HepG2 (cell line): Measurements from ENCODE around the gene GRK4. TPM values are rescaled to one million over a fixed set of nuclear protein-coding genes. Genes with fewer than 3 reads are reported as not detected.
A peak's percentile ranks its signal among the peaks of the same experiment; 100 is the strongest.

Experiments used
- ATAC-seq: fragments of 200-7000 bp; cut with Tn5 transposase; 3 replicates; pipeline ENCODE4 v1.9.1; 2020; ENCODE audit warnings: mild to moderate bottlenecking, moderate library complexity
- BruUV-seq: library from RNA; stranded (reverse); fragments of 400-500 nt; replicated peaks from 2 replicates; lab custom pipeline; 2021; lab: Mats Ljungman, UMichigan
- CTCF ChIA-PET: fragments of 300-600 bp; formaldehyde crosslinking; extraction: SDS; loops from one replicate; lab custom pipeline; 2021; ENCODE audit warnings: low total read pairs, inconsistent platforms, low intra/inter-chr PET ratio; lab: Yijun Ruan, JAX
- POLR2A ChIA-PET: fragments of 350-600 bp; sonication (Branson Sonifier 250); formaldehyde crosslinking; loops from one replicate; lab custom pipeline; 2020; ENCODE audit warnings: antibody characterized with exemption, inconsistent platforms; lab: Yijun Ruan, JAX
- DNase-seq: peaks from one replicate; pipeline ENCODE4 v3.0.0-alpha.2; 2015; ENCODE audit warnings: low spot score
- FAIRE-seq: peaks from 3 replicates; lab custom pipeline; 2011; peaks lifted over from hg19 to GRCh38; lab: Jason Lieb, UNC
- H2AFZ ChIP-seq: one replicate; pipeline ENCODE4 v1.6.1; 2011; ENCODE audit warnings: low read length, inconsistent platforms
- H3K27ac ChIP-seq: fragments of 300-600 bp; 3 replicates; pipeline ENCODE4 v1.8.0; 2011; ENCODE audit warnings: mixed run types, mild to moderate bottlenecking, mixed read lengths, low read length, inconsistent platforms; ENCODE audit not compliant: insufficient read depth; ENCODE audit errors: extremely low read length
- H3K27me3 ChIP-seq, 2 experiments: fragments of 200-600 bp in 1 of 2; 2 replicates in 1 of 2; 3 replicates in 1 of 2; pipeline versions ENCODE4 v1.6.0 to v1.8.0; 2011; ENCODE audit warnings: low read length in 2 of 2, mild to moderate bottlenecking in 2 of 2, moderate library complexity in 2 of 2, inconsistent platforms in 1 of 2; ENCODE audit not compliant: insufficient read depth in 2 of 2, control insufficient read depth in 1 of 2
- H3K36me3 ChIP-seq, 2 experiments: fragments of 200-600 bp in 1 of 2; replicated peaks in 1 of 2; 2 replicates in 1 of 2; 3 replicates in 1 of 2; pipeline versions ENCODE4 v1.5.1 to v1.8.0; 2011; ENCODE audit warnings: low read length in 2 of 2, inconsistent platforms in 1 of 2; ENCODE audit not compliant: insufficient read depth in 2 of 2, control insufficient read depth in 1 of 2
- H3K4me1 ChIP-seq: 2 replicates; pipeline ENCODE4 v1.5.1; 2012; ENCODE audit warnings: low read length, inconsistent platforms; ENCODE audit not compliant: insufficient read depth
- H3K4me2 ChIP-seq: 2 replicates; pipeline ENCODE4 v1.6.0; 2011; ENCODE audit warnings: low read depth, low read length, inconsistent platforms
- H3K4me3 ChIP-seq, 3 experiments: fragments of 200-600 bp in 1 of 3; sonication (generic), shearing (Covaris generic) in 1 of 3; replicated peaks in 1 of 3; 2 replicates each; pipeline ENCODE4 v1.5.1; 2011 to 2016; ENCODE audit warnings: low read length in 3 of 3, inconsistent platforms in 2 of 3, low read depth in 2 of 3, mild to moderate bottlenecking in 2 of 3, control low read depth in 1 of 3, mixed read lengths in 1 of 3; ENCODE audit not compliant: insufficient read depth in 1 of 3
- H3K79me2 ChIP-seq: one replicate; pipeline ENCODE4 v1.6.1; 2011; ENCODE audit warnings: low read length, inconsistent platforms; ENCODE audit not compliant: insufficient read depth
- H3K9ac ChIP-seq: 2 replicates; pipeline ENCODE4 v1.6.0; 2011; ENCODE audit warnings: mild to moderate bottlenecking, low read depth, low read length, inconsistent platforms; ENCODE audit not compliant: insufficient read depth
- H3K9me3 ChIP-seq: 2 replicates; pipeline ENCODE4 v1.5.1; 2012; ENCODE audit warnings: mild to moderate bottlenecking, low read length
- H4K20me1 ChIP-seq: 2 replicates; pipeline ENCODE4 v1.6.0; 2011; ENCODE audit warnings: inconsistent platforms, mild to moderate bottlenecking, low read length, moderate library complexity; ENCODE audit not compliant: insufficient read depth
- AGO1 ChIP-seq: fragments of 200-400 bp; formaldehyde crosslinking; IDR thresholded peaks from 2 replicates; pipeline ENCODE4 v1.6.1; 2017; ENCODE audit warnings: mild to moderate bottlenecking, low read depth, low read length, moderate library complexity; ENCODE audit not compliant: poor library complexity, severe bottlenecking
- CCDC6 ChIP-seq: sonication (generic); formaldehyde crosslinking; IDR thresholded peaks from 2 replicates; pipeline ENCODE4 v1.8.1; 2022; ENCODE audit warnings: mild to moderate bottlenecking, missing genetic modification reagents, moderate library complexity
- ELF1 ChIP-seq: sonication (generic); formaldehyde crosslinking; IDR thresholded peaks from 2 replicates; pipeline ENCODE4 v1.4.0; 2020; ENCODE audit warnings: missing genetic modification reagents
- HMG20A ChIP-seq: IDR thresholded peaks from 2 replicates; pipeline ENCODE4 v1.6.1; 2016; ENCODE audit warnings: borderline replicate concordance
- JARID2 ChIP-seq: sonication (generic); formaldehyde crosslinking; IDR thresholded peaks from 2 replicates; pipeline ENCODE4 v1.8.1; 2023; ENCODE audit warnings: missing genetic modification reagents, inconsistent platforms; ENCODE audit not compliant: insufficient replicate concordance
- PBX3 ChIP-seq: sonication (generic); formaldehyde crosslinking; IDR thresholded peaks from 2 replicates; pipeline ENCODE4 v1.8.1; 2023; ENCODE audit warnings: missing genetic modification reagents, inconsistent platforms, borderline replicate concordance
- POGZ ChIP-seq: sonication (generic); formaldehyde crosslinking; IDR thresholded peaks from 2 replicates; pipeline ENCODE4 v1.4.0; 2020; ENCODE audit warnings: mild to moderate bottlenecking, missing genetic modification reagents
- POLR2G ChIP-seq: fragments of 200-400 bp; formaldehyde crosslinking; IDR thresholded peaks from 2 replicates; pipeline ENCODE4 v1.6.1; 2018; ENCODE audit warnings: mild to moderate bottlenecking, low read depth, low read length, moderate library complexity
- RFX3 ChIP-seq: IDR thresholded peaks from 2 replicates; pipeline ENCODE4 v1.6.1; 2016; ENCODE audit warnings: missing biosample characterization, missing genetic modification reagents
- RFXANK ChIP-seq: IDR thresholded peaks from 2 replicates; pipeline ENCODE4 v1.6.1; 2016
- RNF2 ChIP-seq: fragments of 450-650 bp; conservative IDR thresholded peaks from 2 replicates; pipeline ENCODE4 v1.6.1; 2016; ENCODE audit warnings: low read depth
- SKIL ChIP-seq: sonication (generic); formaldehyde crosslinking; IDR thresholded peaks from 2 replicates; pipeline ENCODE4 v1.8.0; 2022; ENCODE audit warnings: missing genetic modification reagents, mild to moderate bottlenecking, moderate library complexity, borderline replicate concordance
- SMC3 ChIP-seq: IDR thresholded peaks from 2 replicates; pipeline ENCODE4 v1.6.1; 2011; ENCODE audit warnings: low read length, improper control_type of control experiment
- ZFP36 ChIP-seq: fragments of 150-350 bp; IDR thresholded peaks from 2 replicates; pipeline ENCODE4 v1.6.1; 2018; ENCODE audit warnings: borderline replicate concordance, low read length, low read depth; ENCODE audit not compliant: partially characterized antibody
- ZFP90 ChIP-seq: sonication (generic); formaldehyde crosslinking; IDR thresholded peaks from 2 replicates; pipeline ENCODE4 v1.8.0; 2022; ENCODE audit warnings: missing genetic modification reagents, mild to moderate bottlenecking, inconsistent platforms, borderline replicate concordance
- ZFX ChIP-seq: sonication (generic); formaldehyde crosslinking; IDR thresholded peaks from 2 replicates; pipeline ENCODE4 v1.4.0; 2020; ENCODE audit warnings: mild to moderate bottlenecking, low read depth, missing genetic modification reagents, moderate library complexity
- ZNF136 ChIP-seq: sonication (generic); formaldehyde crosslinking; IDR thresholded peaks from 2 replicates; pipeline ENCODE4 v1.8.1; 2022; ENCODE audit warnings: low read depth, mild to moderate bottlenecking, moderate library complexity, missing genetic modification reagents
- ZNF225 ChIP-seq: sonication (generic); formaldehyde crosslinking; IDR thresholded peaks from 2 replicates; pipeline ENCODE4 v1.4.0; 2020; ENCODE audit warnings: mild to moderate bottlenecking, missing genetic modification reagents
- ZNF431 ChIP-seq: sonication (generic); formaldehyde crosslinking; IDR thresholded peaks from 2 replicates; pipeline ENCODE4 v1.9.0; 2022; ENCODE audit warnings: missing genetic modification reagents, low read depth, mild to moderate bottlenecking, borderline replicate concordance
- ZNF577 ChIP-seq: sonication (generic); formaldehyde crosslinking; IDR thresholded peaks from 2 replicates; pipeline ENCODE4 v1.4.0; 2020; ENCODE audit warnings: mild to moderate bottlenecking, low read depth, missing genetic modification reagents, borderline replicate concordance
- ZNF746 ChIP-seq: sonication (generic); formaldehyde crosslinking; IDR thresholded peaks from 2 replicates; pipeline ENCODE4 v1.8.0; 2022; ENCODE audit warnings: mild to moderate bottlenecking, missing genetic modification reagents
- ZNF776 ChIP-seq: sonication (generic); formaldehyde crosslinking; IDR thresholded peaks from 2 replicates; pipeline ENCODE4 v1.4.0; 2020; ENCODE audit warnings: mild to moderate bottlenecking, missing genetic modification reagents
- WGBS: methylation state at CpG from one replicate; pipeline ENCODE4 v1.1.6; 2017; ENCODE audit warnings: low lambda C conversion rate; 5-methylcytosine and 5-hydroxymethylcytosine counted together
- in situ Hi-C: cut with HindIII; loops from 2 replicates; pipeline ENCODE4 v1.10.0; 2017; ENCODE audit warnings: low pct_unique_long_range_greater_than_20kb; ENCODE audit not compliant: extremely low pct_ligation_motif_present
- intact Hi-C: fragments of 100-400 bp; cut with micrococcal nuclease; formaldehyde crosslinking; loops from one replicate; pipeline ENCODE4 v1.10.0; 2022; ENCODE audit not compliant: unreplicated experiment
- polyA plus RNA-seq, 8 experiments: library from polyadenylated mRNA; depleted of rRNA in 3 of 8; stranded (reverse) in 7 of 8; unstranded in 1 of 8; fragments of >200 nt; fragmentation: Illumina TruSeq in 4 of 8; extraction: Trizol in 4 of 8; gene quantifications; 2 replicates each; pipeline versions ENCODE4 v1.2.1 to v1.2.3, GENCODE V29; 2011 to 2016; ENCODE audit warnings: low read depth in 4 of 8, missing spikeins in 1 of 8, mixed read lengths in 1 of 8; ENCODE audit not compliant: insufficient read depth in 1 of 8
- total RNA-seq, 5 experiments: library from RNA; depleted of rRNA; stranded (reverse); fragments of >200 nt; fragmentation: Illumina TruSeq; extraction: Trizol; gene quantifications; 2 replicates each; pipeline ENCODE4 v1.2.3, GENCODE V29; 2016; ENCODE audit warnings: low read depth in 1 of 5

The GRK4 gene
- total and polyA plus RNA-seq, 2 of the 13 experiments (the other 11 are each of a cell fraction or from before 2014, with no cell fraction given): 1.8 to 2.0 TPM

GRCh38 chr4:2932321-2932950 is 30.9 kb upstream of the GRK4 start:
- in situ Hi-C loops: no loop called here
- POLR2A ChIA-PET: no interaction called here
- Histone ChIP-seq H3K27me3 (no peaks in the 10 kb centered on the region; a peak in 1 of 5 replicates), H2AFZ (no peak overlapping the region), H4K20me1 (peaks cover 11% of the 10 kb centered on the region; the same call in 1 of the 2 replicates), H3K4me2 (no peak overlapping the region), H3K27ac (no peak overlapping the region), H3K9ac (no peak overlapping the region), H3K4me3 (no peak overlapping the region), H3K9me3 (no peaks in the 10 kb centered on the region), H3K4me1 (peaks cover 44% of the 10 kb centered on the region), H3K36me3 (peaks cover 13 to 23% of the 10 kb centered on the region in 2 experiments; a peak in 4 of 5 replicates), H3K79me2 (peaks cover 10% of the 10 kb centered on the region)
- CTCF ChIA-PET: no interaction called here
- intact Hi-C loops: loop anchor here (10.0 kb wide), 1 partner anchor 68 kb away; no protein-coding TSS in a partner anchor
- FAIRE-seq (no peak), ATAC-seq (no peak), DNase-seq (no peak)
- 96% methylated on average over 9 of the region's 18 CpGs for WGBS
- BruUV-seq: no TSS peak
- TF ChIP-seq RFXANK (CRISPR knock-in tag): no peak
- TF ChIP-seq AGO1: peak; percentile 47
- TF ChIP-seq ZNF136 (CRISPR knock-in tag): no peak
- TF ChIP-seq ZFP90 (CRISPR knock-in tag): no peak
- no peak for TF ChIP-seq RFX3
- peak; percentile 11; the same call in 1 of the 2 replicates for TF ChIP-seq POLR2G
- no peak for TF ChIP-seq ZNF225
- TF ChIP-seq ELF1 (CRISPR knock-in tag): no peak
- no peak for TF ChIP-seq SMC3
- TF ChIP-seq JARID2: no peak
- no peak for TF ChIP-seq POGZ (CRISPR knock-in tag)
- TF ChIP-seq ZNF746 (CRISPR knock-in tag): no peak
- no peak for TF ChIP-seq HMG20A
- TF ChIP-seq ZNF431 (CRISPR knock-in tag): no peak
- TF ChIP-seq ZFX: 0 out of 2 replicates have a peak, but pooled peaks have one; percentile 9
- TF ChIP-seq CCDC6: no peak
- no peak for TF ChIP-seq RNF2
- no peak for TF ChIP-seq ZNF776 (CRISPR knock-in tag)
- TF ChIP-seq ZNF577 (CRISPR knock-in tag): no peak
- TF ChIP-seq ZFP36: no peak
- TF ChIP-seq PBX3 (CRISPR knock-in tag): no peak
- TF ChIP-seq SKIL (CRISPR knock-in tag): no peak
